Choroid plexus epithelial cell (primary cell): ENCODE results near the gene SKAP1.

Experiments used
- DNase-seq: peaks from one replicate; pipeline ENCODE4 v3.0.0-alpha.2; 2010; ENCODE audit warnings: low read depth
- H3K4me3 ChIP-seq: 2 replicates; pipeline ENCODE4 v1.5.1; 2011; ENCODE audit warnings: low read depth, mild to moderate bottlenecking, control low read depth, low read length, moderate library complexity
- CTCF ChIP-seq: conservative IDR thresholded peaks from 2 replicates; pipeline ENCODE4 v1.5.1; 2011; ENCODE audit warnings: low read depth, mild to moderate bottlenecking, control low read depth, inconsistent platforms, low read length, moderate library complexity

SKAP1 gene

GRCh38 chr17:48445248-48445620 lies 15.2 kb upstream of the SKAP1 start:
- TF ChIP-seq CTCF: no peak
- no peak for DNase-seq
- H3K4me3 ChIP-seq: no peak overlapping the region

- no peak overlapping the region for H3K4me3 ChIP-seq
- TF ChIP-seq CTCF: no peak
- no peak for DNase-seq
These were observed 14.7 kb upstream of the SKAP1 start for GRCh38 chr17:48444516-48445247.

GRCh38 chr17:48443712-48444111 lies 13.7 kb upstream of the SKAP1 start:
- no peak overlapping the region for H3K4me3 ChIP-seq
- no peak for TF ChIP-seq CTCF
- no peak for DNase-seq

GRCh38 chr17:48442819-48443218 lies 12.8 kb upstream of the SKAP1 start:
- no peak for DNase-seq
- TF ChIP-seq CTCF: no peak
- H3K4me3 ChIP-seq: no peak overlapping the region

DNA sequence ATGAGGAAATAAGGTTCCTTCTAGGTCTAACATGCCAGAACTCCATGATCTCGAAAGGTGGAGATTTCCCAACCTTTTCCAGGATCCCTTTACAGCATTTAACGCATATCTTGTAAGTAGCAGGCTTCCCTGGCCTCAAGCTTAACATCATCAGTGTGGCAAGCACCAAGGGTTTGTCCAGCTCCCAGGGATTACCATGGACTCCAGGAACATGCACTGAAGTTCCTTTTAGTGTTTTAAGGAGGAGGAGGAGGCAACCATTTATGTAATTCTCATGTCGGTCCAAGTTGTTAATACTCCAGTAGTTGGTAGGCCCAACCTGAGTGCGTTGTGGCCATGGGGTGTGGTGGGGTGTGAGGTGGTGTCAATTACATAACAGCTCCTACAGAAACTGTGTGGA lies 11.8 kb upstream of the SKAP1 start:
- no peak for TF ChIP-seq CTCF
- no peak overlapping the region for H3K4me3 ChIP-seq
- no peak for DNase-seq

DNA sequence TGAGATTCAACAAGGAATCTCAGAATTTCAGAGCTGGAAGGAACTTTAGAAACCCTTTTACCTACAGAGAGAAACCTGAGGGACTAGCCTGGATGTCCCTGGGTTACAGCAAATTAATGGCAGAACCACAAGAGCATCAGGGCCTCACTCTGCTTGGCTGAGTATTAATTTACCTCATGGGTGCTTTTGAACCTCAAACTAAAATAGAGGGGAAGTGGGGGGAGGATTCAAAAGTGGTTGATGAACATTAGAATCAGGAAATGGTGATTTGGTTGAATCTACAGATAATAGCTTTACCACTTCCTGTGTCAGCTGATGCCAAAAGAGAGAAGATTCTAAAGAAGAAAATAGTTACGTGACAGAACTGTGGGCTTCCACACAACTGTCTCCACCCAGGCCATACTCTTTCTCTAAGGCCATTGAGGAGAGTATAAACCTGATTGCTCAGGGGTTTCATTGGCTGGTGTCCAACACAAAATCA lies 11.3 kb upstream of the SKAP1 start:
- no peak for DNase-seq
- TF ChIP-seq CTCF: no peak
- no peak overlapping the region for H3K4me3 ChIP-seq

DNA sequence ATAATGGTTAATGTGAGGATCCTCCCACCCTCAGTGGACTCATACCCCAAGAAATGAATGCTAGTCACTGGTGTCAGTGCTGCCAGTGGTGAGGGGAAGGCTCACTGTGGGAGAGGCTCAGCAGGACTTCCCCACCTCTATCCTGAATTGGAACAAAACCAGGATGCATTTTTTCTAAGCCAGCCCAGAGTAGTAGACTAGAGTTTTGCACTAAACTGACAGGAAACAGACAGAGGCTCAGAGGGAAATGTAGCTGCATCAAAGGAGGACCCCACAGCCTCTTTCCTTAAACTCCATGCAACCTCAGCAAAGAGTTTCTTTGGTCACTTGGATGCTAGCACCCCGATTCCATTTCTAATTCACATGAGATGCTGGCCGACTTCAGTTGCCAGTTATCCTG lies 10.7 kb upstream of the SKAP1 start:
- no peak for DNase-seq
- H3K4me3 ChIP-seq: no peak overlapping the region
- TF ChIP-seq CTCF: no peak
